PC-9 (cell line): Measurements from ENCODE around the gene RGL1. TPM values are rescaled to one million over a fixed set of nuclear protein-coding genes. Genes with fewer than 3 reads are reported as not detected.

ENCODE experiments used
- BruUV-seq: library from RNA; stranded (reverse); fragments of 400-500 nt; replicated peaks from 2 replicates; lab custom pipeline; 2021; lab: Mats Ljungman, UMichigan
- CTCF ChIA-PET: fragments of 300-600 bp; sonication (Branson Sonifier 250); formaldehyde crosslinking; loops from one replicate; lab custom pipeline; 2022; ENCODE audit warnings: antibody characterized with exemption; lab: Charles Lee
- POLR2A ChIA-PET: fragments of 300-600 bp; sonication (Branson Sonifier 250); formaldehyde crosslinking; loops from one replicate; lab custom pipeline; 2022; ENCODE audit warnings: antibody characterized with exemption; ENCODE audit not compliant: unreplicated experiment; lab: Charles Lee
- DNase-seq, 2 experiments: peaks; one replicate each; pipeline versions ENCODE4 v3.0.0 to v3.0.0-alpha.2; 2015 to 2022; ENCODE audit warnings: mixed read lengths in 1 of 2
- H2AFZ ChIP-seq: fragments of 200-600 bp; sonication (generic); 2 replicates; pipeline ENCODE4 v1.8.1; 2017; ENCODE audit warnings: antibody characterized with exemption
- H3F3A ChIP-seq: fragments of 200-600 bp; sonication (generic); 2 replicates; pipeline ENCODE4 v1.8.1; 2017; ENCODE audit warnings: antibody characterized with exemption, mild to moderate bottlenecking, low read depth; ENCODE audit not compliant: insufficient read depth
- H3K27ac ChIP-seq: fragments of 200-600 bp; sonication (generic); 2 replicates; pipeline ENCODE4 v1.6.1; 2016; ENCODE audit warnings: mixed run types
- H3K27me3 ChIP-seq: fragments of 200-600 bp; sonication (generic); 2 replicates; pipeline ENCODE4 v1.6.1; 2016; ENCODE audit warnings: low read depth, mixed run types; ENCODE audit not compliant: insufficient read depth
- H3K36me3 ChIP-seq: fragments of 200-600 bp; sonication (generic); 2 replicates; pipeline ENCODE4 v1.6.1; 2016; ENCODE audit warnings: low read depth, mixed run types
- H3K4me1 ChIP-seq: fragments of 200-600 bp; sonication (generic); replicated peaks from 2 replicates; pipeline ENCODE4 v1.6.1; 2016; ENCODE audit warnings: mixed run types; ENCODE audit not compliant: insufficient read depth
- H3K4me2 ChIP-seq: fragments of 200-600 bp; sonication (generic); 2 replicates; pipeline ENCODE4 v1.6.1; 2017; ENCODE audit warnings: mixed run types
- H3K4me3 ChIP-seq: fragments of 200-600 bp; sonication (generic); 2 replicates; pipeline ENCODE4 v1.6.1; 2016; ENCODE audit warnings: mixed run types
- H3K79me2 ChIP-seq: fragments of 200-600 bp; sonication (generic); 2 replicates; pipeline ENCODE4 v1.6.1; 2017; ENCODE audit warnings: low read depth, mixed run types
- H3K9me2 ChIP-seq: fragments of 200-600 bp; sonication (generic); 2 replicates; pipeline ENCODE4 v1.8.1; 2017; ENCODE audit warnings: mild to moderate bottlenecking; ENCODE audit not compliant: insufficient read depth
- H3K9me3 ChIP-seq: fragments of 200-600 bp; sonication (generic); 2 replicates; pipeline ENCODE4 v1.8.1; 2016; ENCODE audit warnings: low read depth; ENCODE audit not compliant: insufficient read depth
- H4K20me1 ChIP-seq: fragments of 200-600 bp; sonication (generic); 2 replicates; pipeline ENCODE4 v1.8.1; 2017; ENCODE audit not compliant: insufficient read depth
- EZH2 ChIP-seq: fragments of 200-600 bp; sonication (generic); IDR thresholded peaks from 2 replicates; pipeline ENCODE4 v1.8.0; 2017; ENCODE audit warnings: antibody characterized with exemption, low read depth
- intact Hi-C: fragments of 100-400 bp; cut with micrococcal nuclease; formaldehyde crosslinking; loops from one replicate; pipeline ENCODE4 v1.10.0; 2022; ENCODE audit not compliant: unreplicated experiment
- total RNA-seq: library from RNA; stranded (reverse); gene quantifications from 2 replicates; pipeline ENCODE4 v1.2.3, GENCODE V29; 2021
- TF ChIP-seq, protein P1 (sequence below): fragments of 200-600 bp; sonication (generic); conservative IDR thresholded peaks from 2 replicates; pipeline ENCODE4 v1.6.1; 2017; ENCODE audit warnings: mixed run types, antibody characterized with exemption, mild to moderate bottlenecking, moderate library complexity

The RGL1 gene
- total RNA-seq, 1 experiment from 2014 or later: 2.6 TPM

DNA sequence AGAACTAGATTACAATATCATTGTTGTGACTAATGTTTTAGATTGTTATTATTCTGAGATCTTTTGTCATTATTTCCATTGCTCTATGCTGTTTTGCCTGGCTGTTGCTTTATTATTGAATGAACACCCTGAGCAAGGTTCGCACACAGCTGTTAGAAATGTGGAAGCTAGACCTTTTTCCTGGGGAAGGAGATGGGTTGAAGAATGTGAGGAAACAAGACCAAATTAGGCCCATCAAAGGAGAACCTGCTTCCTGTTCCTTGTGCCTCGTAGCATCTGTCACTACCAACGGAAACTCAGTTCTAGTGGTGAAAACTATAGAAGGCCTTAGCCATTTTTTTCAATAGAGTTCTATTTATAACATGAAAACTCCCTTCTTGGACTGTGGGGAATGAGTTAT lies 68.7 kb downstream of the RGL1 start:
- Histone ChIP-seq H4K20me1 (no peaks in the 10 kb centered on the region; the same call in 1 of the 2 replicates), H3K9me2 (no peaks in the 10 kb centered on the region), H3K36me3 (no peaks in the 10 kb centered on the region), H3K4me3 (no peak overlapping the region), H3K4me2 (no peak overlapping the region), H3K27me3 (no peaks in the 10 kb centered on the region), H3K4me1 (peaks cover 16% of the 10 kb centered on the region), H3F3A (peaks cover 15% of the 10 kb centered on the region; the same call in 1 of the 2 replicates), H2AFZ (no peak overlapping the region), H3K79me2 (no peaks in the 10 kb centered on the region), H3K27ac (no peak overlapping the region), H3K9me3 (no peaks in the 10 kb centered on the region)
- no TSS peak for BruUV-seq
- CTCF ChIA-PET: no interaction called here
- TF ChIP-seq EZH2: no peak
- TF ChIP-seq, protein P1, sequence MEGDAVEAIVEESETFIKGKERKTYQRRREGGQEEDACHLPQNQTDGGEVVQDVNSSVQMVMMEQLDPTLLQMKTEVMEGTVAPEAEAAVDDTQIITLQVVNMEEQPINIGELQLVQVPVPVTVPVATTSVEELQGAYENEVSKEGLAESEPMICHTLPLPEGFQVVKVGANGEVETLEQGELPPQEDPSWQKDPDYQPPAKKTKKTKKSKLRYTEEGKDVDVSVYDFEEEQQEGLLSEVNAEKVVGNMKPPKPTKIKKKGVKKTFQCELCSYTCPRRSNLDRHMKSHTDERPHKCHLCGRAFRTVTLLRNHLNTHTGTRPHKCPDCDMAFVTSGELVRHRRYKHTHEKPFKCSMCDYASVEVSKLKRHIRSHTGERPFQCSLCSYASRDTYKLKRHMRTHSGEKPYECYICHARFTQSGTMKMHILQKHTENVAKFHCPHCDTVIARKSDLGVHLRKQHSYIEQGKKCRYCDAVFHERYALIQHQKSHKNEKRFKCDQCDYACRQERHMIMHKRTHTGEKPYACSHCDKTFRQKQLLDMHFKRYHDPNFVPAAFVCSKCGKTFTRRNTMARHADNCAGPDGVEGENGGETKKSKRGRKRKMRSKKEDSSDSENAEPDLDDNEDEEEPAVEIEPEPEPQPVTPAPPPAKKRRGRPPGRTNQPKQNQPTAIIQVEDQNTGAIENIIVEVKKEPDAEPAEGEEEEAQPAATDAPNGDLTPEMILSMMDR: no peak
- intact Hi-C loops: no loop called here
- no peak for DNase-seq
- POLR2A ChIA-PET: no interaction called here

DNA sequence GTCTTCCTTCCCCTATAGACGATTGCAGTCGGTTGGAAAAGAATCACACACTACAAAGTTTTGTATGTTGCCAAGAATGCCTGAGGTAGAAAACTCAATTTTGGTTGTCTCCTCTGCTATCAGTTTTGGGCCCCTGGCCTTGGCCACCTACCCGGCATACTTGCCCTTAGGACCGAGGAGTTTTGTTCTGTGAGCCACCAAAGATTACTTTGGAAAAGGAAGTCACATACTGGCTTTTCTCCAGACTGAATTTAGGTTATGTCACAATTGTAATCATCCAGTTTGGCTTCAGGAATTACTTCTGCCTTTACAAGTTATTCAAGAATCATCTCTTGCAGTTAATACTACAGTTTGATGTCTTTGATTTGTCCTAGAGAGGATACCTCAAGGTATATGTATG lies 71.4 kb downstream of the RGL1 start:
- no TSS peak for BruUV-seq
- no peaks in the 10 kb centered on the region for H3K9me3 ChIP-seq
- peaks cover 15% of the 10 kb centered on the region; the same call in 1 of the 2 replicates for H3F3A ChIP-seq
- TF ChIP-seq EZH2: no peak
- TF ChIP-seq, protein P1: no peak
- no peak overlapping the region for H3K27ac ChIP-seq
- intact Hi-C loops: no loop called here
- no peak overlapping the region for H3K4me2 ChIP-seq
- DNase-seq: no peak
- ChIA-PET POLR2A (no interaction called here), CTCF (no interaction called here)
- no peaks in the 10 kb centered on the region; the same call in 1 of the 2 replicates for H4K20me1 ChIP-seq
- H2AFZ ChIP-seq: no peak overlapping the region
- H3K27me3 ChIP-seq: no peaks in the 10 kb centered on the region
- H3K4me3 ChIP-seq: no peak overlapping the region
- no peaks in the 10 kb centered on the region for H3K79me2 ChIP-seq
- H3K4me1 ChIP-seq: peaks cover 13% of the 10 kb centered on the region
- H3K9me2 ChIP-seq: no peaks in the 10 kb centered on the region
- no peaks in the 10 kb centered on the region for H3K36me3 ChIP-seq

DNA sequence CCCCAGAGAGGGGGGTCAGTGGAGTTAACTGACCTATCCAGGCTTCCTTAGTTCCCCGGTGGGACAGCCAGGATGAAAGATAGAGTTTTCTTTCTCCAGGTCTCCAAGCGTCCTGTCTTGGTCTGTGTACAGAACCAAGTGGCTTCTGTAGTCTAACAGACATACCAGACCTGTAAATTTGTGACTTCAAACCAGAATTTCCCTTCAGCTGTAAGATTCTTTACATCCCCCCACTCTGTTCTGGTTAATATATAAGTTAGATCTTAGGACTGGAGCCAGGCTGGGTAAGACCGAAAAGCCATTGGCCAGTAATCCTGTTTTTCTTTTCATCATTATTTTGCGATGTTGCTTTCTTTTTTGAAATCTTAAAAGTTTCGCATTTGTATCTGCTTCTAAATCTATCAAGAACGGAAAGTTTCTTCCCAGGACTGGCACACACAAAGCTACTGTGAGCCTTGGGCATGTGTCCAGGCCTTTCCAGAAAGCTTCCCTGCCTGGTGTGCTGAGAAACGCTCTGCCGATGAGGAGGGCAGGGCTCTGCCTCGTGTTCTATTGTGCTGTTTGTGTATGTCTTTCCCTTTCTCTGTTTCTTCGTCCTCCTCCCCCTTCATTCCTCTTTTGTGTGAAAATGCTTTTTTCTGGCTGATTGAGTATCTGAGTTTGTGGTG lies 72.3 kb downstream of the RGL1 start:
- Histone ChIP-seq H3K27me3 (no peaks in the 10 kb centered on the region), H3K4me2 (no peak overlapping the region), H3K4me3 (no peak overlapping the region), H3K9me2 (no peaks in the 10 kb centered on the region), H4K20me1 (no peaks in the 10 kb centered on the region; the same call in 1 of the 2 replicates), H3K4me1 (peaks cover 16% of the 10 kb centered on the region), H3F3A (peaks cover 15% of the 10 kb centered on the region), H3K9me3 (no peaks in the 10 kb centered on the region), H3K79me2 (no peaks in the 10 kb centered on the region), H3K36me3 (no peaks in the 10 kb centered on the region), H3K27ac (no peak overlapping the region), H2AFZ (no peak overlapping the region)
- ChIA-PET CTCF (no interaction called here), POLR2A (no interaction called here)
- no peak for DNase-seq
- BruUV-seq: no TSS peak
- intact Hi-C loops: no loop called here
- no peak for TF ChIP-seq EZH2
- TF ChIP-seq, protein P1: no peak
